Kasumi-1 (cell line): ENCODE measurements around the gene PCGF6.
A peak's percentile ranks its signal among the peaks of the same experiment; 100 is the strongest.
"Not testable (repeated sequence)": the region's sequence is repeated elsewhere in the genome, so short reads cannot be mapped to it uniquely, and the experiment has no call there.

Experiments
- DNase-seq, 2 experiments: peaks; one replicate each; lab custom pipeline; 2025; lab: John Stamatoyannopoulos, UW

Gene PCGF6

GRCh38 chr10:103316087-103316486 is 34.9 kb downstream of the PCGF6 start:
- no peak for DNase-seq

- no peak for DNase-seq
Observed at GRCh38 chr10:103310197-103310596, 40.7 kb downstream of the PCGF6 start.

GRCh38 chr10:103307594-103307993 is 43.3 kb downstream of the PCGF6 start:
- DNase-seq: no peak

- no peak for DNase-seq
Observed at GRCh38 chr10:103295374-103296015, 55.4 kb downstream of the PCGF6 start.

GRCh38 chr10:103291588-103291987 is 59.4 kb downstream of the PCGF6 start:
- DNase-seq: no peak

GRCh38 chr10:103287992-103288391 is 62.9 kb downstream of the PCGF6 start:
- no peak for DNase-seq

GRCh38 chr10:103284170-103284569 is 66.8 kb downstream of the PCGF6 start:
- DNase-seq: no peak

GRCh38 chr10:103282961-103283360 is 68.0 kb downstream of the PCGF6 start:
- DNase-seq: peak in 1 of 2 experiments; percentile 18

- DNase-seq: no peak
Observed at GRCh38 chr10:103281753-103282152, 69.2 kb downstream of the PCGF6 start.

GRCh38 chr10:103280506-103280905 is 70.4 kb downstream of the PCGF6 start:
- DNase-seq: no peak

GRCh38 chr10:103280031-103280430 is 70.9 kb downstream of the PCGF6 start:
- DNase-seq: no peak

GRCh38 chr10:103278862-103279298 is 72.1 kb downstream of the PCGF6 start:
- peak; percentile 71 to 90 for DNase-seq

- DNase-seq: no peak
Observed at GRCh38 chr10:103278537-103278823, 72.5 kb downstream of the PCGF6 start.

- no peak for DNase-seq
Observed at GRCh38 chr10:103277713-103278536, 73.0 kb downstream of the PCGF6 start.

- DNase-seq: peak; percentile 50 to 53
Observed at GRCh38 chr10:103276896-103277712, 73.8 kb downstream of the PCGF6 start, which contains the start of gene INA. Gene INA, plus strand, starts transcription at chr10:103277138. Its CDS starts 74 bp downstream, at chr10:103277212.

- no peak for DNase-seq
Observed at GRCh38 chr10:103276251-103276895, 74.6 kb downstream of the PCGF6 start.

GRCh38 chr10:103273041-103273441 is 77.9 kb downstream of the PCGF6 start:
- DNase-seq: no peak

GRCh38 chr10:103265717-103266329 is 85.1 kb downstream of the PCGF6 start:
- peak; percentile 61 to 78 for DNase-seq

GRCh38 chr10:103262229-103262628 is 88.7 kb downstream of the PCGF6 start:
- no peak for DNase-seq

- no peak for DNase-seq
Observed at GRCh38 chr10:103259989-103260388, 91.0 kb downstream of the PCGF6 start.

- not testable (repeated sequence) for DNase-seq
Observed at GRCh38 chr10:103258928-103259327, 92.0 kb downstream of the PCGF6 start.

- DNase-seq: no peak
Observed at GRCh38 chr10:103257812-103258211, 93.1 kb downstream of the PCGF6 start.
